Ishikawa (cell line): ENCODE measurements around the gene PIGQ.

ENCODE experiments used
- EGR1 ChIP-seq: IDR thresholded peaks from 2 replicates; pipeline ENCODE4 v1.6.1; 2012
- EP300 ChIP-seq: IDR thresholded peaks from 2 replicates; pipeline ENCODE4 v1.6.1; 2012; ENCODE audit warnings: borderline replicate concordance
- REST ChIP-seq: IDR thresholded peaks from 2 replicates; pipeline ENCODE4 v1.6.1; 2012; ENCODE audit warnings: low read depth, mild to moderate bottlenecking

- TF ChIP-seq EGR1 (no peak), EP300 (no peak), REST (no peak)
Measured at GRCh38 chr16:559411-560203, 10.2 kb upstream of the PIGQ start.
